HuH-7.5 (cell line): ENCODE measurements around the gene SSC4D.
"Not testable (repeated sequence)": the region's sequence is repeated elsewhere in the genome, so short reads cannot be mapped to it uniquely, and the experiment has no call there.

ENCODE experiments used
- DNase-seq: peaks from one replicate; pipeline ENCODE4 v3.0.0; 2011; ENCODE audit warnings: low spot score

SSC4D gene

GRCh38 chr7:76409537-76409936, at the start of gene SSC4D:
TSS of gene SSC4D (minus strand) at chr7:76409697. CDS start at chr7:76404439, 5,258 bp downstream.
- no peak for DNase-seq

GRCh38 chr7:76458504-76458903, 49.0 kb upstream of the SSC4D start:
- not testable (repeated sequence) for DNase-seq

- not testable (repeated sequence) for DNase-seq
These were observed 47.5 kb upstream of the SSC4D start for GRCh38 chr7:76457017-76457416.

GRCh38 chr7:76445577-76446008, 36.1 kb upstream of the SSC4D start:
- not testable (repeated sequence) for DNase-seq

- DNase-seq = not testable (repeated sequence)
These were observed 34.3 kb upstream of the SSC4D start for GRCh38 chr7:76443846-76444245.

- DNase-seq = not testable (repeated sequence)
These were observed 33.4 kb upstream of the SSC4D start for GRCh38 chr7:76442664-76443446.

- DNase-seq = not testable (repeated sequence)
These were observed 32.3 kb upstream of the SSC4D start for GRCh38 chr7:76441792-76442191.

GRCh38 chr7:76440404-76440803, 30.9 kb upstream of the SSC4D start:
- not testable (repeated sequence) for DNase-seq

GRCh38 chr7:76439120-76439888, 29.8 kb upstream of the SSC4D start:
- DNase-seq = not testable (repeated sequence)

GRCh38 chr7:76437873-76438272, 28.4 kb upstream of the SSC4D start:
- not testable (repeated sequence) for DNase-seq

GRCh38 chr7:76430836-76431235, 21.3 kb upstream of the SSC4D start:
- DNase-seq = no peak

- no peak for DNase-seq
These were observed 20.7 kb upstream of the SSC4D start for GRCh38 chr7:76430211-76430610.

- no peak for DNase-seq
These were observed 19.6 kb upstream of the SSC4D start for GRCh38 chr7:76428868-76429805.

GRCh38 chr7:76428149-76428823, 18.8 kb upstream of the SSC4D start:
- DNase-seq = no peak

- DNase-seq = no peak
These were observed 18.1 kb upstream of the SSC4D start for GRCh38 chr7:76427635-76428034.

GRCh38 chr7:76426246-76426645, 16.7 kb upstream of the SSC4D start:
- no peak for DNase-seq

GRCh38 chr7:76425558-76425957, 16.1 kb upstream of the SSC4D start:
- DNase-seq = not testable (repeated sequence)

GRCh38 chr7:76425156-76425555, 15.7 kb upstream of the SSC4D start:
- no peak for DNase-seq

GRCh38 chr7:76424413-76425111, 15.1 kb upstream of the SSC4D start, which contains the start of gene ZP3:
TSS of gene ZP3 (plus strand) at chr7:76424950. CDS start at chr7:76424965, 15 bp downstream.
- DNase-seq = no peak

GRCh38 chr7:76423666-76424412, 14.3 kb upstream of the SSC4D start:
- DNase-seq = no peak
